Muscle of arm (tissue), 12 donors: ENCODE results near the gene CNOT6. TPM values are rescaled to one million over a fixed set of nuclear protein-coding genes. Genes with fewer than 3 reads are reported as not detected.
"Not testable (repeated sequence)": the region's sequence is repeated elsewhere in the genome, so short reads cannot be mapped to it uniquely, and the experiment has no call there.

Source experiments
- DNase-seq: peaks from one replicate; pipeline ENCODE4 v3.0.0-alpha.2; 2013
- polyA plus RNA-seq, 12 donors: library from polyadenylated mRNA; unstranded; fragments of 120-200 nt; gene quantifications; one replicate each; pipeline ENCODE4 v1.2.1, GENCODE V29; 2013; ENCODE audit not compliant: insufficient read length in 12 of 12

Gene CNOT6
- polyA plus RNA-seq, 12 donors = 22.1 to 37.2 (median 29.2) TPM; not detected in 1

DNA sequence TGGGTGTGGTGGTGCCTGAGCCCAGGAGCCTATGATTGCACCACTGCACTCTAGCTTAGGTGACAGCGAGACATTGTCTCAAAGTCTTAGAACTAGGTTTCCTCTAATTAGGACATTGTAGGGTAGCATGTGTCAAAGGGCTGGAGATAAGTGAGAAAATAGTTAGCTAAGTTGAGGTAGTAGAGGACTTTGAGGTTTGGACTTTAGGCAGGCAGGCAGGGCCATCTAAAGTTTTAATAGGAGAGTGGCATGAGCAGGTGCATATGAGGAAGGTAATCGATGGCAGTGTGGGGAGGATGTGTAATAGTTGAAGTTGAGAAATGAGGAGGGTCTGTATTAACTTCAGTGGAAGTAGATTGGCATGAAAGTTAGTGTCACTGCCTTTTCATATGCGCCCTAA lies 21.1 kb downstream of the CNOT6 start:
- no peak for DNase-seq

DNA sequence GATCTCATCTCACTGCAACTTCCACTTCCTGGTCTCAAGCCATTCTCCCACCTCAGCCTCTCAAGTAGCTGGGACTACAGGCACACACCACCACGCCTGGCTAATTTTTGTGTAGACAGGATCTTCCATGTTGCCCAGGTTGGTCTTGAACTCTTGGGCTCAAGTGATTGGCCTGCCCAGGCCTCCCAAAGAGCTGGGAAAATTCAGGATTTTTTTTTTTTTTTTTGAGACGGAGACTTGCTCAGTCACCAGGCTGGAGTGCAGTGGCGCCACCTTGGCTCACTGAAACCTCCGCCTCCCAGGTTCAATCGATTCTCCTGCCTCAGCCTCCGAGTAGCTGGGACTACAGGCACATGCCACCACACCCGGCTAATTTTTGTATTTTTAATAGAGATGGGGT lies 21.8 kb downstream of the CNOT6 start:
- DNase-seq = not testable (repeated sequence)

DNA sequence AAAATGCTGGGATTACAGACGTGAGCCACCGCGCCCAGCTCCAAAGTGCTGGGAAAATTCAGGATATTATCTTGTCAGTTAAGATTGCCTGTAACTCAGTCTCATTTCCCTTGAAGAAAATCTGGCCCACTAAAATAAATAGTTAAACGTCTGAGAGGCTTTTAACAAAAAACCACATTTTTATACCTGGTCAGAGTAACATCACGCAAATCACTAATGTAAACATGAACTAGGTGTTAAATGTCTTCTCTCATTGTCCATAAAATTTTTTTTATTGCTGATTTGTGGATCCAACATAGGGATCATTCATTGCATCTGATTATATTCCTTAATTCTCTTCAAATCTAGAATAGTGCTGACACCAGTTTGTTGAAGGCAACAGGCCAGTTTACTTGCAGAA lies 22.3 kb downstream of the CNOT6 start:
- no peak for DNase-seq

DNA sequence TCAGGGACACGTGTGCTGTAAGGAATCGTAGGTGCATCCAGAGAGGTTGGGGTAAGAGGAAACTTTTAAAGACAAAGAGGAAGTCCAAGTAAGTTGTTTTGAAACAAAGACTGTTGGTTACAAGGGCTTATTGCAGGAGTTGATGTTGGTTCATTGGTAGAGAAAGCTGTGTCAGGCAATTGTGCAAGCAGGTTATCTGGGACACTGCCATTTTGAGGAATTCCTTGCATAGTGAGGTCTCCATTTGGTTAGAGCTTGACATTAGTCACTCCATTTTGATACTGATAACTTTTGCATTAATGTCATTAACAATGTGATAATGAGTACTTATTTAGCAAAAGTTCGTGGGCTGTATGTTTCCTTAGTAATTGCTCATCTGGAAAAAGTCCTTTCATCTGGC lies 24.9 kb downstream of the CNOT6 start:
- no peak for DNase-seq

DNA sequence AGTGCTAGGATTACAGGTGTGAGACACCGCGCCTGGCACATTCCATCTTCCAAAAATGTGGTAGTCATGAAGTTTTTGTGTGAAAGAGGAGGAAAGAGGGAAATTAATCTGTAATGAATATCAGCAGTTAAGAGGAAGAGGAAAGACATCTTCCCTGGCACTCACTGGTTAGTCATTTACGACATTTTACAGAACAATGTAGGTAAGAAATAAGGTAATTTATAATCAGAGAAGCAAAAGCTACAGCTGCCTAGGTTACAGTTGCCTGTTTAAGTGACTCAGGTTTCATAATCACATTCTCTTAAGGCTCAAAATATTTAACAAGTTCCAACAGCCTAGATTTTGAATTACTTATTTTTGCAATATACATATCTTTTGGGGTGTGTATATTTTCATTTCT lies 26.9 kb downstream of the CNOT6 start:
- DNase-seq = no peak

DNA sequence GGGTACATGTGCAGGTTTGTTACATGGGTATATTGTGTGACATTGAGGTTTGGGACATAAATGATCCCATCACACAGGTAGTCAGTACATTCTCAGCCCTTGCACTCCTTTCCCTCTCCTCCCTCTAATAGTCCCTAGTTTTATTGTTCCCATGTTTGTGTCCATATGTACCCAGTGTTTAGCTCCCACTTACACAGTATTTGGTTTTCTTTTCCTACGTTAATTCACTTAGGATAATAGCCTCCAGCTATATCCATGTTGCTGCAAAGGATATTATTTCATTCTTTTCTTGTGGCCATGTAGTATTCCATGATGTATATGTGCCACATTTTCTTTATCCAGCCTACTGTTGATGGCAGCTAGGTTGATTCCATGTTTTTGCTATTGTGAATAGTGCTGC lies 27.4 kb downstream of the CNOT6 start:
- DNase-seq = no peak

DNA sequence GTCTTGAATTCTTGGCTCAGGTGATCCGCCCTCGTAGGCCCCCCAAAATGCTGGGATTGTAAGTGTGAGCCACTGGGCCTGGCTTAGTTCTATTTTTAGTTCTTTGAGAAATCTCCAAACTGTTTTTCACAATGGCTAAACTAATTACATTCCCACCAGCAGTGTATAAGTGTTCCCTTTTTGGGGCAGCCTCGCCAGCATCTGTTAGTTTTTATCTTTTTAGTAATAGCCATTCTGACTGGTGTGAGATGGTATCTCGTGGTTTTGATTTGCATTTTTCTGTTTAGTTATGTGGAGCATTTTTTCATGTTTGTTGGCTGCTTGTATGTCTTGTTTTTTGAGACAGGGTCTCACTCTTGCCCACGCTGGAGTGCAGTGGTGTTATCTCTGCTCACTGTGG lies 28.2 kb downstream of the CNOT6 start:
- no peak for DNase-seq

DNA sequence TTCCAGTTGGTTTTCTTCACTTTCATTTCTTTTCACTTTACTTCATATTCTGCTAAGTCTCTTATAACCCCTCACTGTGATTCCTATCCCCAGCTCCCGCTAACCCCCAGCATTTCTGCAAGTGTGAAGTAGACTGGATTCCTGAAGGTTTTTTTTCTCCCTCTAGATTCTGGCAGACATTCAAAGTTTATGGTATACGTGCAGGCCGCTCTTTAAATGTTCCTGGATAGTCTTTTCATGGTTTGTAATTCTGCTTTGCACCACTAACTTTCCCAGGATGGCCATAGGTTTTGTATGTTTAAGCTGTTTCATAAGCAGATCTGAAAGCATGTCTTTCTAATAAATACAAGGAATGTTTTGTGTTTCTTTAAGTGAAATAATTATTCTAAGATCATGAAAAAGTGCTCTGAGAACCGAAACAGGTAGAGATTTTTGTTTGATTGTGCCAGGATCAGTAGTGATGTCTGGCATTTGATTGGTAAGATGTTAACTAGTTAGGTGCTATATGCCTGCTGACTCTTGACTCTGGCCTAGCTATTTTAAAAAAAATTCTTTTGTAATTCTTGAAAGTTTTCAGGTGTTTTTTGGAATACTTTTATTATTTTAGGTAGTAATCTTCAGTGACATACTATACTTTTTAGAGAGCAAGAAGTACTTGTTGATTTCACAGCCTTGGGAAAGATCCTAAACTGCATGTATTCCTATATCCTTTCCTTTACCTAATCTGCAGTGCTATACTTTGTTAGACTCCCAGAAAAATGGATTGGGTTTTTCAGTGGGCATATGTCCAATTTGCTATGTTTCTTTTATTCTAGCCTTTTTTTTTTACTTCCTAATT lies 29.7 kb downstream of the CNOT6 start:
- DNase-seq = no peak

DNA sequence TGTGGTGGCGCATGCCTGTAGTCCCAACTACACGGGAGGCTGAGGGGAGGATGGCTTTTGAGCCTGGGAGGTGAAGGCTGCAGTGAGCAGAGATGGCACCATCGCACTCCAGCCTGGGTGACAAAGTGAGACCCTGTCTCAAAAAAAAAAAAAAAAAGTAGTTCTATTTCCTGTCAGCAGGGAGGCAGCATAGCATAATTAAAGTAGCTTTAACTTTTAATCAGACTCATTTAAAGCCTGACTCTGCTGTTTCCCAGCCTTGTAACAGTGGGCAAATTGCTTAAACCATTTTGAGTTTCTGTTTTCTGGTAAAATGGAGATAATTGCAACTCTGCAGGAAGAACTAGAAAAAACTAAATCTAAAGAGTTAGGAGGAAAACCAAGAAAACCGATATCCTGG lies 31.2 kb downstream of the CNOT6 start:
- DNase-seq = no peak

DNA sequence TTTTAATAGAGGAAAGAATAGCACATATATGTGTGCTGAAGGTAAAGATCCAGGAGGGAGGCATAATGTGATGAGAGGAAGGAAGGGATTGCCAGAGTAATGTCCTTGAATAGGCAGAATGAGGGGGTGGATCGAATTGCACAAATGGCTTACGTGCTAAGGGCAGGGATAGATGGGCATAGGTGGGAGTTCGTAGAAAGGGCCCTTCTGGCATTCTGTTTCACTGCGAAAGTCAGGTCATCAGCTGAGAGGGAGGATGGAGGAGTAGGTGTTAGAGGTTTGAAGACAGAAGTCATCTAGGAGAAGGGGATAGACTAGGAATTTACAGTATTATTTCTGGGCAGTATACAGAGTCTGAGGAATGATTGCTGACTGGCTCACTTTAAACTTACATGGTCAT lies 32.1 kb downstream of the CNOT6 start:
- DNase-seq = no peak

DNA sequence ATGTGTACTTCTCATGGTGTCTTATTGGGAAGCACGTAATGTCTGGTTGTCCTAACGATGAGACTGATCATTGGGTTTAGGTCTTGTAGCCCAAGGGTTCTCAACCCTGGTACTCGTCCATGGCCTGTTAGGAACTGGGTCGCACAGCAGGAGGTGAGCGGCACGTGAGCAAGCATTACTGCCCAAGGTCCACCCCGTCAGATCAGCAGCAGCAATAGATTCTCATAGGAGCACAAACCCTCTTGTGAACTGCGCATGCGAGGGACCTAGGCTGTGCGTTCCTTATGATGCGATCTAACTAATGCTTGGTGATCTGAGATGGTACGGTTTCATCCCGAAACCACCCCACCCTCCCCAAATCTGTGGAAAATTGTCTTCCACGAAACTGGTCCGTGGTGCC lies 33.5 kb downstream of the CNOT6 start:
- no peak for DNase-seq

DNA sequence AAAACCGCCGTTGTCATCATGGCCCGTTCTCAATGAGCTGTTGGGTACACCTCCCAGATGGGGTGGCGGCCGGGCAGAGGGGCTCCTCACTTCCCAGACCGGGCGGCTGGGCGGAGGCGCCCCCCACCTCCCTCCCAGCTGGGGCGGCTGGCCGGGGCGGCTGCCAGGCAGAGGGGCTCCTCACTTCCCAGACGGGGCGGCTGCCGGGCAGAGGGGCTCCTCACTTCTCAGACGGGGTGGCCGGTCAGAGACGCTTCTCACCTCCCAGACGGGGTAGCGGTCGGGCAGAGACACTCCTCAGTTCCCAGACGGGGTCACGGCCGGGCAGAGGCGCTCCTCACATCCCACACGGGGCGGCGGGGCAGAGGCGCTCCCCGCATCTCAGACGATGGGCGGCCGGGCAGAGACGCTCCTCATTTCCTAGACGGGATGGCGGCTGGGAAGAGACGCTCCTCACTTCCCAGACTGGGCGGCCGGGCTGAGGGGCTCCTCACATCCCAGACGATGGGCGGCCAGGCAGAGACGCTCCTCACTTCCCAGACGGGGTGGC lies 36.9 kb downstream of the CNOT6 start:
- not testable (repeated sequence) for DNase-seq

DNA sequence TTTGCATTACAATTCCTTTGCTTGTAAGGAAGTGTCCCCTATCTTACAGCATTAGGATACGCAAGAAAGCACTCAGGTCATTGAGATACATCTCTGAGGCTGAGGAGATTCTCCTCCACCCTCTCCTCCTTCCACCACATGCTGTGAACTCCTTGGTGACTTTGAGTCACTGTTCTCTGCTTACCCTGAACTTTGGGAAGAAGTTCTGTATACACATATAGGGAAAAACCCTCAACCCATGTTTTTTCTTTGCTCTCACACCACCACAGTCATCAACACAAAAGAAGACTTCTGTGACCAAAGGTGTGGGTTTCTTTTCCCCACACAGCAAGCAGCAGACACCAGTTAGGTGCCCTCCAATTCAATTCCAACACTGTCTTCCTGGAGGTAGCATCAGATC lies 38.1 kb downstream of the CNOT6 start:
- no peak for DNase-seq

DNA sequence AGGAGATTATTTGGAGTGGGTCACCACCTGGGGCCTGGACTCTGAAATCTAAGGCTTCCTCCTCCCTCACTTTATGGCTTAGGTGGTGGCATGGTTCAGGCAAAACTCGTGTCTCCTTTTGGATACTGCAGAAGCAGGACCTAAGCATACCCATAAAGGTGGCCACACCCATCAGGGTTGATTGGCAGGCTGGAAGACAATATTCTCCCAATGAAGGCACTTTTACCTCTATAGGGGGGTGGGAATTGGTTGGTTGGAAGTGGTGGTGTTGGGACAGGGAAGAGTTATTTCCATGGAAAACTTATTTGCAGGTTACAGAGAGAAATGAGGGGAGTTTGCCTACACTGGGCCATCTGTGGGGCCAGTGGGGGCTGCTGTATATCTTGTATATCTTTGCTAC lies 39.7 kb downstream of the CNOT6 start:
- DNase-seq = no peak

DNA sequence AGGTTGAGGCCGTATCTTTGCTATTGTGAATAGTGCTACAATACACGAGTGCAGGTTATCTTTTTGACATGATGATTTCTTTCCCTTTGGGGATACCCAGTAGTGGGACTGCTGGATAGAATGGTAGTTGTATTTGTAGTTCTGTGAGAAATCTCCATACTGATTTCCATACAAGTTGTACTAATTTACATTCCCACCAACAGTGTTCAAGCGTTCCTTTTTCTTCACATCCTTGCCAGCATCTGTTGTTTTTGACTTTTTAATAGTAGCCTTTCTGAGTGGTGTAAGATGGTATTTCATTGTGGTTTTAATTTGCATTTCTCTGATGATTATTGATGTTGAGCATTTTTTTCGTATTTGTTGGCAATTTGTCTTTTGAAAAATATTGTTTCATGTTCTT lies 41.4 kb downstream of the CNOT6 start:
- DNase-seq = no peak

DNA sequence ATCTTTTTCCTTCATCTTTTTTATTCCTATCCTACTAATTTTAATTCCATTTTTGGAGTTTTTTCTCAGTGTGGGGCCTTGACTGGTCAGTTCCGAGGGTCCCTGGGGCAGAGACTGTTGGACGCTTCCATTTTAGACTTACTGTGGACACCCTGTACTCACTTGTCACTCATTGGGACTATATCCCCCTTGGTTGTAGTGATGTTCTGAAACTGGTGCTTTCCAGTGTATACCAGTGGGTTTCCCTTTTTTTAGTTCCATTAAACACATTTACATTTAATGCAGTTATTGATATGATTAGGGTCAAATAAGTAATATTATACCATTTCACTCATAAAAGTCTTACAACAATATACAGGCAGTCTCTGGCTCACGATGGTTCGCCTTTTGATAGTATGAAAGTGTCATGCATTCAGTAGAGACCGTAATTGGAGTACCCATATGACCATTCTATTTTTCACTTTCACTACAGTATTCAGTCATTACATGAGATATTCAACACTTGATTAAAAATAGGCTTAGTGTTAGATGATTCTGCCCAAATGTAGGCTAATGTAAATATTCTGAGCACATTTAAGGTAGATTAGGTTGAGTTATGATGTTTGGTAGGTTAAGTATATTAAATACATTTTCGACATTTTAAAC lies 46.0 kb downstream of the CNOT6 start:
- DNase-seq = no peak

DNA sequence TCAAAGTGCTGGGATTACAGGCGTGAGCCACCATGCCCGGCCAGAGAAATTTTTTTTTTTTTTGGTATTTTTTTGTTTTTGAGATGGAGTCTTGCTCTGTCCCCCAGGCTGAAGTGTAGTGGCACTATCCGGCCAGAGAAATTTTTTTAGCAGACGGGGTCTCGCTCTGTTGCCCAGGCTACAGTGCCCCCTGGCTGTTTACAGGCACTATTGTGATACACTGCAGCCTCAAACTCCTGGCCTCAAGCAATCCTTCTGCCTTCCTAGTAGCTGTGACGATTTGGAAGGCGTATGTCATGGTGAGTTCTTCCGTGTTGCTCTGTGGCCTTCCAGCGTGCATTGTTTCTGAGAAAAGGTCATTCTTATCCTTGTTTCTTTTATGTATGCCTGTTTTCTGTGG lies 47.5 kb downstream of the CNOT6 start:
- DNase-seq = no peak

DNA sequence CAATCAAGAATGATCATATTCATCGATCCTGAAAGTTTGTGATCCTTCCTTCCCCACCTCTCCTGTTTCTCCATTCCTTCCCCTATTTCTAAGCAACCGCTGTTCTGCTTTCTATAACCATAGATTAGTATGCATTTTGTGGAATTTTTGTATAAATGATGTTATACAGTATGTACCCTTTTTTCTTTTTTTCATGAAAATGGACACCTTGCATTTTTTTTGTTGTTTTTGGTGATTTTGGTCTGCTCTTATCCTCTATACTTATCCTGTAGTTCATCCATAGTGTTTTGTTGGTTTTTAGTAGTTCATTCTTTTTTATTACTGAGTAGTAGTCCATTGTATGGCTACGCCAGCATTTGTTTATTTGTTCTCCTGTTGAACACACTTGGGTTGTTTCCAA lies 51.1 kb downstream of the CNOT6 start:
- no peak for DNase-seq

DNA sequence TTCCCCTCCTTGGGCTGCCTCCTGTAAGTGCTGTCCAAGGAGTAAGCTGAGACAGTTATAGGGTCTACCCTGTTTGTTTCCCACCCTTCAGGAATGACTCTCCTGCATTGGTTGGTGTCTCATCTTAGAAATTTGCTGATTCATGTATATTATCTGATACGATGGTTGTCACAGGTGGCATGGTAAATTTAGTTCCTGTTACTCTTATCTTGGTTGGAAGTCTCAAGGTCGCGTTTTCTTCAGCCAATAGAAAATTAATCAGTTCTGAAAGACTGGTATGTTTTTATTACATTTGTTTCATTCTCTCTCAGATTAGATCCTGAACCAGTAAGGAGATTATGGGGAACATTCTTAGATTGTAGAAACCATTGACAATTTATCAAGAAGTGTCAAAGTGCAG lies 54.4 kb downstream of the CNOT6 start:
- no peak for DNase-seq

DNA sequence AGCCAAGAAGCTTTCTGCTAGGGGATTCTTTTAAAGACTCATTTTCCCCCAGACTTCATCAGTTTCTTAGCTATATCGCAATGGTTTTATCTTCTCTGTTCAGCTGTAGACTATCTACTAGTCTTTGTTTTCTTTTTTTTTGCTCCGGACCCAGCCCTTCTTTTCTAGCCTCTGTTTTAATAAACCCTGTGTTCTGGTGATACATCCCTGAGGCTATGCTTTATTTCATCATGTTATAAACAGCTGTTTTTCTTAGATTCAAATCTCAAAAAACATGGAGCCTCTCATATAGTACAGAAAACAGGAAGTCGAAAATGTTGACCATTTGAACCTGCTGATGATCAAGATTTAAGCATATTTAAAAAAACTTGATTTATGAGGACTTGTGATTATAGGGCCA lies 59.4 kb downstream of the CNOT6 start:
- DNase-seq = no peak

DNA sequence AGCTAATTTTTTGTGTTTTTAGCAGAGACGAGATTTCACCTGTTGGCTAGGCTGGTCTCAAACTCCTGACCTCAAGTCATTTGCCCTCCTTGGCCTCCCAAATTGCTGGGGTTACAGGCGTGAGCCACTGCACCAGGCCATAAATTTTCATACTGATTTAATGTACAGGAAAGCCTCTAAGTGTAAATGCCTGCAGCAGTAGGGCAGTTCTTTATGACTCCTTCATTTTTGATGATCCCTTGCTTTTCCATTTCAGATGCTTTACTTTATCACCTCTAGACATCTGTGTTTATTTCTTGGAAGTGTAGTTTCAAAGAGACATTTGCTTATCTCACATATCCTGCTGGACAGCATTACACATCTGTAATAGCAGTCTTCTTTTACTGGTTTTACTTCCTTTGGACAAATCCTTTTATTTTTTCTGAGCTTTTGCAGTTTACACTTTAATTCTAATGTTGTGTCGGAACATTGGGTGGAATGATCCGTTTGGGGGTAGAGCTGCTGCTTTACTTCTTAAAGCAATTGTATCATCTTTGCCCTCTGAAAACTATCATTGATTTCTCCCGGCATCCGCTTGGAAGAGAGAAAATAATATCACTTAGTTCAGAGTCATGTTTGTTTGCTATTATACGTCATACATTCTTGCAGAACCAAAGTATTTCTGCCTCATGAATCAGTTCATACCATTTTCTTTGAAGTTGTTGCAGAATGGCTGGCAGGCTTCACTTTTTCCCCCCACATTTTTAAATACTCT lies 61.2 kb downstream of the CNOT6 start:
- no peak for DNase-seq

DNA sequence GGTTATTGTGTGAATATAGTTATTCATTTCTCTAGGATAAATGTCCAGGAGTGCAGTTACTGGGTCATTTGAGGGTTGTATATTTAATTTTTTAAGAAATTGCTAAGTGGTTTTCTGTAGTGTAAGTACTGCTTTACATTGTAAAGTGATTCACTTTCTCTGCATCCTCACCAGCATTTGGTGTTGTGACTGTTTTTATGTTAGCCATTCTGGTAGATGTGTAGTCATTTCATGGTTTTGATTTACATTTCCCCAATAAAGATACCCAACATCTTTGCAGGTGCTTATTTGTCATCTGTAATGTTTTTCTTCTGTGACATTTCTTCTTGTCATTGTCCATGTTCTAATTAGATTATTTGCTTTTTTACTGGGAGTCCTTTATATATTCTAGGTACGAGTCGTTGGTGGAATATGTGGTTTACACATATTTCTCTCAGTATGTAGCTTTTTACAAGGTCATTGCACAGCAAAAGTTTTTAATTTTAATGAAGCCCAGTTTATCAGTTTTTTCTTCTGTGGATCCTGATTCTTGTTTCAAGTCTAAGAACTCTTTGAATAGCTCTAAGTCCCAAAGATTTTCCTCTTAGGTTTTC lies 63.1 kb downstream of the CNOT6 start:
- DNase-seq = no peak
